Keratinocyte (primary cell): ENCODE results near the gene PPIL4. TPM values are rescaled to one million over a fixed set of nuclear protein-coding genes. Genes with fewer than 3 reads are reported as not detected.
"Not testable (repeated sequence)": the region's sequence is repeated elsewhere in the genome, so short reads cannot be mapped to it uniquely, and the experiment has no call there.

Source experiments
- DNase-seq: peaks from one replicate; pipeline ENCODE4 v3.0.0-alpha.2; 2011; ENCODE audit warnings: low read depth, missing footprints, low spot score
- FAIRE-seq: peaks from 2 replicates; lab custom pipeline; 2011; peaks lifted over from hg19 to GRCh38; lab: Jason Lieb, UNC
- H2AFZ ChIP-seq: 2 replicates; pipeline ENCODE4 v1.6.0; 2012; ENCODE audit warnings: low read length, control low read depth, inconsistent platforms; ENCODE audit not compliant: control insufficient read depth
- H3K27ac ChIP-seq: 2 replicates; pipeline ENCODE4 v1.5.1; 2011; ENCODE audit warnings: low read length; ENCODE audit not compliant: control insufficient read depth, insufficient read depth
- H3K27me3 ChIP-seq: 3 replicates; pipeline ENCODE4 v1.6.0; 2011; ENCODE audit warnings: low read length; ENCODE audit not compliant: control insufficient read depth, insufficient read depth; ENCODE audit errors: extremely low read depth
- H3K36me3 ChIP-seq, 2 experiments: 2 replicates in 1 of 2; 3 replicates in 1 of 2; pipeline ENCODE4 v1.5.1; 2011; ENCODE audit warnings: low read length in 2 of 2, mild to moderate bottlenecking in 1 of 2; ENCODE audit not compliant: control insufficient read depth in 2 of 2, insufficient read depth in 2 of 2; ENCODE audit errors: extremely low read depth in 1 of 2
- H3K4me1 ChIP-seq: 3 replicates; pipeline ENCODE4 v1.5.1; 2011; ENCODE audit warnings: low read length; ENCODE audit not compliant: control insufficient read depth, insufficient read depth; ENCODE audit errors: extremely low read depth
- H3K4me2 ChIP-seq: 3 replicates; pipeline ENCODE4 v1.6.0; 2011; ENCODE audit warnings: low read depth, low read length; ENCODE audit not compliant: control insufficient read depth, insufficient read depth; ENCODE audit errors: extremely low read depth
- H3K4me3 ChIP-seq, 3 experiments: fragments of 200-600 bp in 1 of 3; sonication (generic) in 1 of 3; 2 replicates in 2 of 3; 3 replicates in 1 of 3; pipeline ENCODE4 v1.5.1; 2011 to 2016; ENCODE audit warnings: low read length in 3 of 3, mild to moderate bottlenecking in 3 of 3, control low read depth in 2 of 3, inconsistent platforms in 1 of 3, low read depth in 1 of 3, mixed read lengths in 1 of 3, mixed run types in 1 of 3, moderate library complexity in 1 of 3; ENCODE audit not compliant: control insufficient read depth in 2 of 3, insufficient read depth in 2 of 3; ENCODE audit errors: extremely low read depth in 1 of 3
- H3K79me2 ChIP-seq: 2 replicates; pipeline ENCODE4 v1.6.0; 2012; ENCODE audit warnings: low read length; ENCODE audit not compliant: control insufficient read depth, insufficient read depth
- H3K9ac ChIP-seq: 3 replicates; pipeline ENCODE4 v1.6.0; 2011; ENCODE audit warnings: low read length; ENCODE audit not compliant: control insufficient read depth, insufficient read depth; ENCODE audit errors: extremely low read depth
- H3K9me1 ChIP-seq: 3 replicates; pipeline ENCODE4 v1.6.0; 2011; ENCODE audit warnings: low read length; ENCODE audit not compliant: control insufficient read depth, insufficient read depth; ENCODE audit errors: extremely low read depth
- H3K9me3 ChIP-seq: 2 replicates; pipeline ENCODE4 v1.5.1; 2012; ENCODE audit warnings: low read depth, low read length; ENCODE audit not compliant: control insufficient read depth
- H4K20me1 ChIP-seq: 3 replicates; pipeline ENCODE4 v1.6.0; 2011; ENCODE audit warnings: low read length; ENCODE audit not compliant: control insufficient read depth, insufficient read depth; ENCODE audit errors: extremely low read depth
- EZH2 ChIP-seq: IDR thresholded peaks from one replicate; pipeline ENCODE4 v1.6.1; 2012; ENCODE audit warnings: inconsistent platforms, mild to moderate bottlenecking, low read length, moderate library complexity
- dilution Hi-C: fragments of 300-500 bp; cut with MboI; formaldehyde crosslinking; loops from one replicate; pipeline ENCODE4 v1.7.0; 2020; ENCODE audit warnings: low sequenced_read_pairs; ENCODE audit not compliant: extremely low pct_ligation_motif_present
- polyA plus RNA-seq, 5 experiments: library from polyadenylated mRNA; depleted of rRNA in 3 of 5; stranded (reverse) in 3 of 5; stranded (forward) in 1 of 5; unstranded in 1 of 5; fragments of >200 nt; gene quantifications; 1 replicate in 1 of 5; 2 replicates in 3 of 5; 3 replicates in 1 of 5; pipeline versions ENCODE4 v1.2.1 to v1.2.3, GENCODE V29; 2011 to 2012; ENCODE audit warnings: missing spikeins in 2 of 5, low read depth in 1 of 5, low replicate concordance in 1 of 5
- TF ChIP-seq, protein P1 (sequence below), 3 experiments: IDR thresholded peaks in 1 of 3; conservative IDR thresholded peaks in 1 of 3; optimal IDR thresholded peaks in 1 of 3; 2 replicates in 2 of 3; 3 replicates in 1 of 3; pipeline versions ENCODE3 to v1.5.1; 2011; ENCODE audit warnings: low read length in 3 of 3, mild to moderate bottlenecking in 3 of 3, moderate library complexity in 2 of 3, control low read depth in 1 of 3, inconsistent platforms in 1 of 3; ENCODE audit not compliant: insufficient read depth in 2 of 3; ENCODE audit errors: extremely low read depth in 1 of 3

Gene PPIL4
- polyA plus RNA-seq, 1 donor (not counting 4 experiments of a cell fraction or from before 2014, with no cell fraction given): 14.0 TPM

DNA sequence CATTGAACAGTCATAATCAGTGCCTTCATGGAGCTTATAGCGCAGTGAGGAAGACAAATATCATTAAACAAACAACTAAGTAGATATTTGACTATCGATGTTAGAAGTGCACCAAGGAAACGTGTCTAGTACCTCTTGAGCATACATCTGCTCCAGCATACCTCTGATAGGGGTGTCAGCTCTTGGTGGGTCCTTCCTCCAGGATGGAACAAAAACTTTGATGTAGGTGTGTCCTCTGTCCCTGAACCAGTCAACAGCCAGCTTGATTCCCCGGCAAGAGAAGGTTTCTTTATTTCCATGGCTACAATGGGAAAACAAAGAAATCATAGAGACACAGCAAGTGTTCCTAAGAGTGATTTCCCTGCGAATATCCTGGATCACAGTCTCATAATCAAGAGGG is 84.2 kb downstream of the PPIL4 start:
- dilution Hi-C loops: no loop called here
- FAIRE-seq: no peak
- H3K9ac ChIP-seq: no peak overlapping the region
- H2AFZ ChIP-seq: no peak overlapping the region
- no peak overlapping the region for H3K27ac ChIP-seq
- no peaks in the 10 kb centered on the region for H3K9me1 ChIP-seq
- H3K9me3 ChIP-seq: no peaks in the 10 kb centered on the region
- TF ChIP-seq EZH2: no peak
- TF ChIP-seq, protein P1, sequence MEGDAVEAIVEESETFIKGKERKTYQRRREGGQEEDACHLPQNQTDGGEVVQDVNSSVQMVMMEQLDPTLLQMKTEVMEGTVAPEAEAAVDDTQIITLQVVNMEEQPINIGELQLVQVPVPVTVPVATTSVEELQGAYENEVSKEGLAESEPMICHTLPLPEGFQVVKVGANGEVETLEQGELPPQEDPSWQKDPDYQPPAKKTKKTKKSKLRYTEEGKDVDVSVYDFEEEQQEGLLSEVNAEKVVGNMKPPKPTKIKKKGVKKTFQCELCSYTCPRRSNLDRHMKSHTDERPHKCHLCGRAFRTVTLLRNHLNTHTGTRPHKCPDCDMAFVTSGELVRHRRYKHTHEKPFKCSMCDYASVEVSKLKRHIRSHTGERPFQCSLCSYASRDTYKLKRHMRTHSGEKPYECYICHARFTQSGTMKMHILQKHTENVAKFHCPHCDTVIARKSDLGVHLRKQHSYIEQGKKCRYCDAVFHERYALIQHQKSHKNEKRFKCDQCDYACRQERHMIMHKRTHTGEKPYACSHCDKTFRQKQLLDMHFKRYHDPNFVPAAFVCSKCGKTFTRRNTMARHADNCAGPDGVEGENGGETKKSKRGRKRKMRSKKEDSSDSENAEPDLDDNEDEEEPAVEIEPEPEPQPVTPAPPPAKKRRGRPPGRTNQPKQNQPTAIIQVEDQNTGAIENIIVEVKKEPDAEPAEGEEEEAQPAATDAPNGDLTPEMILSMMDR (optimal IDR thresholded peaks at IDR 0.05 in 1 of 3, IDR thresholded peaks at IDR 0.05 in 1 of 3, conservative IDR thresholded peaks at IDR 0.05 in 1 of 3; ENCODE audit: extremely low read depth in 1 of 3, insufficient read depth in 2 of 3, low read length in 3 of 3): no peak
- H3K4me1 ChIP-seq: no peaks in the 10 kb centered on the region
- H3K4me3 ChIP-seq: no peak overlapping the region
- DNase-seq: no peak
- H3K36me3 ChIP-seq: no peaks in the 10 kb centered on the region
- H3K79me2 ChIP-seq: no peaks in the 10 kb centered on the region
- H4K20me1 ChIP-seq: no peaks in the 10 kb centered on the region
- no peak overlapping the region for H3K4me2 ChIP-seq
- H3K27me3 ChIP-seq: no peaks in the 10 kb centered on the region

DNA sequence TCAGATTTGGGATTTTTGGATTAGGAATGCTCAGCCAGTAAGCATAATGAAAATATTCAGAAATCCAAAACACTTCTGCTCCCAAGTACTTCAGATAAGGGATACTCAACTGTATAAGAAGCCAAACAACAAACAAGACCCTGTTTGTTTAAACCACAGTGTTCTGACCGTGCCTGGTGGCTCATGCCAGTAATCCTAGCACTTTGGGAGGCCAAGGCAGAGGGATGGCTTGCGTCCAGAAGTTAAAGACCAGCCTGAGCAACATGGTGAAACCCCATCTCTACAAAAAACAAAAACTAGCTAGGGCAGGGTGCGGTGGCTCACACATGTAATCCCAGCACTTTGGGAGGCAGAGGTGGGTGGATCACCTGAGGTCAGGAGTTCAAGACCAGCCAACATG is 85.6 kb downstream of the PPIL4 start:
- H3K9me1 ChIP-seq, H3K9me3 ChIP-seq, H4K20me1 ChIP-seq, H3K4me3 ChIP-seq, H3K27me3 ChIP-seq, H3K4me2 ChIP-seq, H3K4me1 ChIP-seq, H2AFZ ChIP-seq, DNase-seq, dilution Hi-C loops, H3K36me3 ChIP-seq, H3K9ac ChIP-seq, H3K79me2 ChIP-seq, FAIRE-seq, H3K27ac ChIP-seq: not testable (repeated sequence)

DNA sequence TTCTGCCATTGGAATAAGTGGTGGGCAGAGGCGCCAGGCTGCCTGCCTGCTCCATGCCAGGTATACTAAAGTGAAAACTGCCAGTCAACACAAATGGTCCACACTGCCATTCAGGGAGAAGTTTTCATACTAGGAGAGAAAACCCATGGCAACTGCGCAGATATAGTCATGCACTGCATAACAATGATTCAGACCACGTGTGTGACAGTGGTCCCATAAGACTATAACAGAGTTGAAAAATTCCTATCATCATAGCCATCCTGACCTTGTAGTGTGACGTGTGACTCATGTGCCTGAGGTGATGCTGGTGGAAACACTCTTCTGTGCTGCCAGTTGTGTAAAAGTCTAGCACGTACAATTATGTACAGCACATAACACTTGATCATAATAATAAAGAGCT is 86.1 kb downstream of the PPIL4 start:
- no peak for TF ChIP-seq EZH2
- TF ChIP-seq, protein P1 (optimal IDR thresholded peaks at IDR 0.05 in 1 of 3, IDR thresholded peaks at IDR 0.05 in 1 of 3, conservative IDR thresholded peaks at IDR 0.05 in 1 of 3; ENCODE audit: extremely low read depth in 1 of 3, insufficient read depth in 2 of 3, low read length in 3 of 3): no peak
- Histone ChIP-seq H4K20me1 (no peaks in the 10 kb centered on the region), H3K9ac (no peak overlapping the region), H3K4me2 (no peak overlapping the region), H3K36me3 (no peaks in the 10 kb centered on the region), H3K9me1 (no peaks in the 10 kb centered on the region), H3K27ac (no peak overlapping the region), H3K4me1 (no peaks in the 10 kb centered on the region), H2AFZ (no peak overlapping the region), H3K4me3 (no peak overlapping the region), H3K27me3 (no peaks in the 10 kb centered on the region), H3K79me2 (no peaks in the 10 kb centered on the region), H3K9me3 (no peaks in the 10 kb centered on the region)
- FAIRE-seq: no peak
- dilution Hi-C loops: no loop called here
- DNase-seq: no peak
